Mesothelial cell of epicardium (in vitro differentiated cells): ENCODE measurements around the gene FIS1. TPM values are rescaled to one million over a fixed set of nuclear protein-coding genes. Genes with fewer than 3 reads are reported as not detected.

ENCODE experiments used
- DNase-seq, 2 experiments: peaks; one replicate each; pipeline ENCODE4 v3.0.0; 2021; ENCODE audit warnings: low spot score in 2 of 2; ENCODE audit not compliant: unreplicated experiment in 2 of 2
- H3K27ac Mint-ChIP-seq: 2 replicates; pipeline ENCODE4 v1.8.0; 2021; ENCODE audit warnings: mixed read lengths
- H3K27me3 Mint-ChIP-seq: 2 replicates; pipeline ENCODE4 v1.8.0; 2021; ENCODE audit warnings: low read depth, mixed read lengths
- H3K36me3 Mint-ChIP-seq: 2 replicates; pipeline ENCODE4 v1.8.0; 2021; ENCODE audit warnings: mixed read lengths
- H3K4me1 Mint-ChIP-seq: 2 replicates; pipeline ENCODE4 v1.8.0; 2021; ENCODE audit warnings: mixed read lengths
- H3K4me3 Mint-ChIP-seq: 2 replicates; pipeline ENCODE4 v1.8.0; 2021; ENCODE audit warnings: mild to moderate bottlenecking, moderate library complexity, mixed read lengths
- H3K9me3 Mint-ChIP-seq: 2 replicates; pipeline ENCODE4 v1.8.0; 2021; ENCODE audit warnings: mixed read lengths
- CTCF ChIP-seq: fragments of 200-600 bp; sonication (generic); IDR thresholded peaks from one replicate; pipeline ENCODE4 v1.5.0; 2021; ENCODE audit warnings: antibody characterized with exemption; ENCODE audit not compliant: unreplicated experiment
- total RNA-seq: library from RNA; stranded (reverse); gene quantifications from 3 replicates; pipeline ENCODE4 v1.2.1, GENCODE V29; 2021

The FIS1 gene
- total RNA-seq, 1 donor from 2014 or later = 134 TPM

- Mint-ChIP-seq H3K9me3 (no peaks in the 10 kb centered on the region), H3K4me3 (no peak overlapping the region), H3K36me3 (peaks cover 10% of the 10 kb centered on the region), H3K4me1 (peaks cover 5% of the 10 kb centered on the region), H3K27ac (no peak overlapping the region), H3K27me3 (no peaks in the 10 kb centered on the region)
- no peak for DNase-seq
- TF ChIP-seq CTCF = no peak
Measured at GRCh38 chr7:101211501-101211900, 33.4 kb downstream of the FIS1 start.

GRCh38 chr7:101210143-101210542 is 34.7 kb downstream of the FIS1 start:
- no peak overlapping the region for H3K27ac Mint-ChIP-seq
- H3K36me3 Mint-ChIP-seq = peaks cover 18% of the 10 kb centered on the region
- no peaks in the 10 kb centered on the region for H3K4me1 Mint-ChIP-seq
- TF ChIP-seq CTCF = no peak
- DNase-seq = no peak
- H3K27me3 Mint-ChIP-seq = peaks cover 3% of the 10 kb centered on the region
- no peaks in the 10 kb centered on the region for H3K9me3 Mint-ChIP-seq
- no peak overlapping the region for H3K4me3 Mint-ChIP-seq

- no peak for TF ChIP-seq CTCF
- Mint-ChIP-seq H3K9me3 (no peaks in the 10 kb centered on the region), H3K4me1 (no peaks in the 10 kb centered on the region), H3K4me3 (no peak overlapping the region), H3K27ac (no peak overlapping the region), H3K36me3 (peaks cover 18% of the 10 kb centered on the region), H3K27me3 (peaks cover 11% of the 10 kb centered on the region)
- no peak for DNase-seq
Measured at GRCh38 chr7:101208794-101209193, 36.1 kb downstream of the FIS1 start.

- no peaks in the 10 kb centered on the region for H3K9me3 Mint-ChIP-seq
- no peaks in the 10 kb centered on the region for H3K4me1 Mint-ChIP-seq
- H3K27me3 Mint-ChIP-seq = peaks cover 24% of the 10 kb centered on the region
- TF ChIP-seq CTCF = no peak
- H3K27ac Mint-ChIP-seq = no peak overlapping the region
- peaks cover 18% of the 10 kb centered on the region for H3K36me3 Mint-ChIP-seq
- H3K4me3 Mint-ChIP-seq = no peak overlapping the region
- no peak for DNase-seq
Measured at GRCh38 chr7:101207459-101207858, 37.4 kb downstream of the FIS1 start.

- TF ChIP-seq CTCF = no peak
- Mint-ChIP-seq H3K27me3 (peaks cover 32% of the 10 kb centered on the region), H3K27ac (no peak overlapping the region), H3K9me3 (no peaks in the 10 kb centered on the region), H3K36me3 (peaks cover 18% of the 10 kb centered on the region), H3K4me3 (no peak overlapping the region), H3K4me1 (no peaks in the 10 kb centered on the region)
- no peak for DNase-seq
Measured at GRCh38 chr7:101206665-101207042, 38.2 kb downstream of the FIS1 start.
